A549 (cell line): ENCODE data around the gene TOX2. TPM values are rescaled to one million over a fixed set of nuclear protein-coding genes. Genes with fewer than 3 reads are reported as not detected.
A peak's percentile ranks its signal among the peaks of the same experiment; 100 is the strongest.

Experiments used
- ATAC-seq, 2 experiments: fragments of 200-7000 bp in 1 of 2; fragments of >200 bp in 1 of 2; cut with Nextera tagmentation in 1 of 2; cut with Tn5 transposase in 1 of 2; 3 replicates each; pipeline versions ENCODE4 v1.8.0 to v1.9.1; 2018 to 2020; ENCODE audit warnings: mild to moderate bottlenecking in 1 of 2, moderate library complexity in 1 of 2
- CTCF ChIA-PET: fragments of 300-600 bp; sonication (Branson Sonifier 250); formaldehyde crosslinking; extraction: SDS; loops from one replicate; lab custom pipeline; 2021; ENCODE audit warnings: antibody characterized with exemption, inconsistent platforms; lab: Yijun Ruan, JAX
- POLR2A ChIA-PET: fragments of 350-600 bp; formaldehyde crosslinking; extraction: SDS; loops from one replicate; lab custom pipeline; 2021; ENCODE audit warnings: antibody characterized with exemption, inconsistent platforms; lab: Yijun Ruan, JAX
- DNase-seq, 2 experiments: peaks; one replicate each; pipeline versions ENCODE4 v3.0.0 to v3.0.0-alpha.2; 2011 to 2016; ENCODE audit warnings: low read depth in 1 of 2, low spot score in 1 of 2
- FAIRE-seq: peaks from 2 replicates; lab custom pipeline; 2011; peaks lifted over from hg19 to GRCh38; lab: Jason Lieb, UNC
- H3K27ac ChIP-seq, 2 experiments: fragments of >200 bp; sonication (Bioruptor Twin); formaldehyde crosslinking; 3 replicates each; pipeline ENCODE4 v1.5.1; 2016 to 2017
- H3K4me1 ChIP-seq: fragments of >200 bp; sonication (Bioruptor Twin); formaldehyde crosslinking; 3 replicates; pipeline ENCODE4 v1.6.1; 2016
- H3K4me2 ChIP-seq: fragments of >200 bp; sonication (Bioruptor Twin); formaldehyde crosslinking; 3 replicates; pipeline ENCODE4 v1.6.1; 2016
- H3K4me3 ChIP-seq: fragments of >200 bp; sonication (Bioruptor Twin); formaldehyde crosslinking; 3 replicates; pipeline ENCODE4 v1.5.1; 2016
- H3K9me3 ChIP-seq: fragments of >200 bp; sonication (Bioruptor Twin); formaldehyde crosslinking; 3 replicates; pipeline ENCODE4 v1.6.1; 2016
- BHLHE40 ChIP-seq: IDR thresholded peaks from 2 replicates; pipeline ENCODE4 v1.6.1; 2012; ENCODE audit warnings: low read depth, low read length, inconsistent platforms
- CEBPB ChIP-seq, 2 experiments: fragments of >200 bp in 1 of 2; sonication (Bioruptor Twin) in 1 of 2; formaldehyde crosslinking in 1 of 2; IDR thresholded peaks; 2 replicates each; pipeline ENCODE4 v1.6.1; 2012 to 2016
- CHD2 ChIP-seq: fragments of 150-350 bp; IDR thresholded peaks from 2 replicates; pipeline ENCODE4 v1.6.1; 2014; ENCODE audit warnings: low read length; ENCODE audit not compliant: partially characterized antibody
- CHD4 ChIP-seq: fragments of 200-600 bp; sonication (generic); IDR thresholded peaks from 2 replicates; pipeline ENCODE4 v1.6.1; 2016; ENCODE audit warnings: antibody characterized with exemption, mild to moderate bottlenecking, borderline replicate concordance
- FOSL2 ChIP-seq, 2 experiments: fragments of 450-650 bp in 1 of 2; fragments of >200 bp in 1 of 2; sonication (Bioruptor Twin) in 1 of 2; formaldehyde crosslinking; IDR thresholded peaks; 2 replicates each; pipeline versions ENCODE4 v1.5.0 to v1.6.1; 2016 to 2020; ENCODE audit warnings: mild to moderate bottlenecking in 1 of 2, moderate library complexity in 1 of 2
- GATA3 ChIP-seq: IDR thresholded peaks from 2 replicates; pipeline ENCODE4 v1.6.1; 2012; ENCODE audit warnings: borderline replicate concordance
- HDAC2 ChIP-seq: fragments of 200-600 bp; sonication (generic); IDR thresholded peaks from 2 replicates; pipeline ENCODE4 v1.6.1; 2016
- HOXA7 ChIP-seq: fragments of 250-450 bp; sonication (Bioruptor Pico); IDR thresholded peaks from 2 replicates; pipeline ENCODE4 v1.5.0; 2020; ENCODE audit warnings: mild to moderate bottlenecking, moderate library complexity
- HOXB5 ChIP-seq: fragments of 250-450 bp; sonication (Bioruptor Pico); IDR thresholded peaks from 2 replicates; pipeline ENCODE4 v1.5.0; 2020; ENCODE audit warnings: mild to moderate bottlenecking, moderate library complexity
- JUN ChIP-seq, 2 experiments: fragments of >200 bp; sonication (Bioruptor Twin); formaldehyde crosslinking; IDR thresholded peaks; 2 replicates in 1 of 2; 3 replicates in 1 of 2; pipeline ENCODE4 v1.6.1; 2016 to 2017
- KDM1A ChIP-seq: fragments of 200-600 bp; sonication (generic); IDR thresholded peaks from 2 replicates; pipeline ENCODE4 v1.6.1; 2016; ENCODE audit warnings: low read depth, mild to moderate bottlenecking
- KDM5A ChIP-seq: fragments of 200-600 bp; sonication (generic); IDR thresholded peaks from 2 replicates; pipeline ENCODE4 v1.6.1; 2016; ENCODE audit warnings: antibody characterized with exemption, mild to moderate bottlenecking
- MAZ ChIP-seq: fragments of 150-350 bp; IDR thresholded peaks from 2 replicates; pipeline ENCODE4 v1.6.1; 2014; ENCODE audit warnings: antibody characterized with exemption, low read depth, low read length, borderline replicate concordance
- NR3C1 ChIP-seq: fragments of >200 bp; sonication (Bioruptor Twin); formaldehyde crosslinking; IDR thresholded peaks from 3 replicates; pipeline ENCODE4 v1.6.1; 2017
- POLR2A ChIP-seq: IDR thresholded peaks from 2 replicates; pipeline ENCODE4 v1.6.1; 2012; ENCODE audit warnings: mild to moderate bottlenecking, low read length
- RCOR1 ChIP-seq: fragments of 150-350 bp; IDR thresholded peaks from 2 replicates; pipeline ENCODE4 v1.6.1; 2014; ENCODE audit warnings: antibody characterized with exemption, low read length, low read depth
- RFX5 ChIP-seq: fragments of 450-650 bp; IDR thresholded peaks from 2 replicates; pipeline ENCODE4 v1.7.1; 2014; ENCODE audit warnings: antibody characterized with exemption, mild to moderate bottlenecking, moderate library complexity
- RNF2 ChIP-seq: fragments of 200-600 bp; sonication (generic); IDR thresholded peaks from 2 replicates; pipeline ENCODE4 v1.6.1; 2016; ENCODE audit warnings: low read depth, mild to moderate bottlenecking, antibody characterized with exemption, moderate library complexity, borderline replicate concordance
- ZC3H11A ChIP-seq: fragments of 450-650 bp; IDR thresholded peaks from 2 replicates; pipeline ENCODE4 v1.6.1; 2014; ENCODE audit warnings: antibody characterized with exemption, mild to moderate bottlenecking
- WGBS: methylation state at CpG from one replicate; pipeline ENCODE4 v1.1.6; 2017; ENCODE audit errors: missing lambda C conversion rate; 5-methylcytosine and 5-hydroxymethylcytosine counted together
- polyA plus RNA-seq, 4 experiments: library from polyadenylated mRNA; depleted of rRNA in 3 of 4; stranded (reverse); fragments of >200 nt; fragmentation: RNase III in 1 of 4; extraction: RNeasy Plus Mini Kit Qiagen cat#74134 plus additional on column Dnase treatment in 1 of 4; gene quantifications; 2 replicates in 3 of 4; 3 replicates in 1 of 4; pipeline ENCODE4 v1.2.3, GENCODE V29; 2011 to 2017
- TF ChIP-seq, protein P1 (sequence below): fragments of >200 bp; sonication (Bioruptor Twin); formaldehyde crosslinking; IDR thresholded peaks from 3 replicates; pipeline ENCODE4 v1.5.1; 2016
- TF ChIP-seq, protein P2 (sequence below): fragments of 150-350 bp; IDR thresholded peaks from 2 replicates; pipeline ENCODE4 v1.6.1; 2014; ENCODE audit warnings: low read depth, mild to moderate bottlenecking, low read length

TOX2 gene
- polyA plus RNA-seq, 2 of the 4 experiments (the other 2 are of a cell fraction) = 2.5 to 5.3 TPM

DNA sequence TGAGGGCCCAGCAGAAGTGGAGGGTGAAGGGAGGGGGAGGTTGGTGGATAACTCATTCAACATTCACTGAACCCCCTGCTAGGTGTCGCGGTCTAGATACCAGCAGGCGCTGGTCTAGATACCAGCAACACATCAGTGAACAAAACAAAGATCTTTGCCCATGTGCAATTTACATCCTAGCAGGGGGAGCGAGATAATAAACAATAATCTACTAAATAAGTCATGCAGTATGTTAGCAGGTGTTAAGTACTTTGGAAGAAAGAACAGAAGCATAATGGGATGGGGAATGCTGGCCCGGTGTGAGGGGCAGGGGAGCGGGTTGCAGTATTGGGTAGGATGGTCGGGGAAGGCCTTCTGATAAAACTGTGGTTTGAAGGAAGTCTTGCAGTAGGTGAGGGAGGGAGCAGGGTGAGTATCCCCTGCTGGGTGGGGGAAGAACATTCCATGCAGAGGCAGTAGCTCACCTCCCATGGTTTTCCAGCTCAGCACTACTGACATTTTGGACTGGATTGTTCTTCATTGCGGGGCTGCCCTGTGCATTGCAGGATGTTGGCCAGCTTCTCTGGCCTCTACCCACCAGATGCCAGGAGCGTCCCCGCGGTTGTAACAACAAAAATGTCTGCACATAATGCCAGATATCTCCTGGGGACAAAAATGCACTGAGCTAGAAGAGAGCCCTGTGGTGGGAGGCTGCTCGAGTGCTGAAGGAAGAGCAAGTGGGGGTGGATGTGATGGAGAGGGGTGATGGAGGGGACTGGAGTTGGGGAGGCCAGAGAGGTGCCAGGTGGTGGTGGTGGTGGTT lies 117.3 kb downstream of the TOX2 start (continued):
- no peak for TF ChIP-seq POLR2A
- TF ChIP-seq, all 56 proteins: peak for 0

DNA sequence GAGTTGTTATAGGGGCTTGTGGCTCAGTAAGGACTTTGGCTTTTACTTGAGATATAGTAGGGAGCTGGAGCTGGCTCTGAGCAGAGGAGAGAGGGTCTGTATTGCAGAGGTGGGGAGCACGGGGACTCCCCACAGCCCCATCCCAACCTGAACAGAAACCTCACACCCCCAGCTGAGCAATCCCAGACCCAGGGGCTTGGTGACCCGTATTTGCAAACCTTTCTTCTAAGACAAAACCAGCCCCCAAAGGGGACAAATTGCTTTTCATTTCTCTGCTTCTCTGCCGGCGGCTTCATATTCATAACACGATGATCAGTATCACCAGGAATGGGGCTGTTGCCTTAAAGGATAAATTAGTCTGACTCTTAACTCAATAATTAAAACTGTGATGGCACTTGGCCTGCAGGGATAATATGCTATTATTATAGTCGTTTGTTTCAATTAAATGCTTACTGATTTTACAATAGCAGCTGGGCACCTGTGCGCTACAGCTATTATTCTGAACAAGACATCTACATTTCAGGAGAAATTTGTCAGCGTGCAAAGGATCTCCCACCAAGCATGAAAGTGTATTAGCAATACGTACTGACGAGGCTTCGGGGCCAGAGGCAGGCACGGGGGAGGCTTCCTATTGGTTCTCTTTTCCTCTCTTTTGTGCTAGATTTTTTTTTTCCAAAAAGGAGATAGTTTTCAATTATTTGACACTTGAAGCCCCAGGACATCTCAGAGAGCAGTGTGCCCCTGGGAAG lies 118.1 kb downstream of the TOX2 start:
- POLR2A ChIA-PET = no interaction called here
- ATAC-seq (no peak), DNase-seq (no peak)
- no peaks in the 10 kb centered on the region for H3K9me3 ChIP-seq
- peaks cover 4% of the 10 kb centered on the region; the same call in 2 of the 3 replicates for H3K4me1 ChIP-seq
- no peak overlapping the region for H3K4me3 ChIP-seq
- 61% methylated on average over 12 of the region's 12 CpGs for WGBS
- TF ChIP-seq, protein P1, sequence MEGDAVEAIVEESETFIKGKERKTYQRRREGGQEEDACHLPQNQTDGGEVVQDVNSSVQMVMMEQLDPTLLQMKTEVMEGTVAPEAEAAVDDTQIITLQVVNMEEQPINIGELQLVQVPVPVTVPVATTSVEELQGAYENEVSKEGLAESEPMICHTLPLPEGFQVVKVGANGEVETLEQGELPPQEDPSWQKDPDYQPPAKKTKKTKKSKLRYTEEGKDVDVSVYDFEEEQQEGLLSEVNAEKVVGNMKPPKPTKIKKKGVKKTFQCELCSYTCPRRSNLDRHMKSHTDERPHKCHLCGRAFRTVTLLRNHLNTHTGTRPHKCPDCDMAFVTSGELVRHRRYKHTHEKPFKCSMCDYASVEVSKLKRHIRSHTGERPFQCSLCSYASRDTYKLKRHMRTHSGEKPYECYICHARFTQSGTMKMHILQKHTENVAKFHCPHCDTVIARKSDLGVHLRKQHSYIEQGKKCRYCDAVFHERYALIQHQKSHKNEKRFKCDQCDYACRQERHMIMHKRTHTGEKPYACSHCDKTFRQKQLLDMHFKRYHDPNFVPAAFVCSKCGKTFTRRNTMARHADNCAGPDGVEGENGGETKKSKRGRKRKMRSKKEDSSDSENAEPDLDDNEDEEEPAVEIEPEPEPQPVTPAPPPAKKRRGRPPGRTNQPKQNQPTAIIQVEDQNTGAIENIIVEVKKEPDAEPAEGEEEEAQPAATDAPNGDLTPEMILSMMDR = no peak
- no peak for TF ChIP-seq CEBPB (IDR thresholded peaks at IDR 0.05)
- no peak for TF ChIP-seq ZC3H11A
- no peak for TF ChIP-seq KDM5A
- TF ChIP-seq RCOR1 = no peak
- TF ChIP-seq, all 56 proteins: peak for 0
- no peak for FAIRE-seq
- H3K27ac ChIP-seq = peak overlapping the region; percentile 28 to 48; a peak in 2 of 6 replicates
- H3K4me2 ChIP-seq = no peak overlapping the region
- CTCF ChIA-PET = interaction anchor here (3.5 kb wide), 1 partner anchor 283 kb away, joined by 12 read pairs; no protein-coding TSS in a partner anchor

DNA sequence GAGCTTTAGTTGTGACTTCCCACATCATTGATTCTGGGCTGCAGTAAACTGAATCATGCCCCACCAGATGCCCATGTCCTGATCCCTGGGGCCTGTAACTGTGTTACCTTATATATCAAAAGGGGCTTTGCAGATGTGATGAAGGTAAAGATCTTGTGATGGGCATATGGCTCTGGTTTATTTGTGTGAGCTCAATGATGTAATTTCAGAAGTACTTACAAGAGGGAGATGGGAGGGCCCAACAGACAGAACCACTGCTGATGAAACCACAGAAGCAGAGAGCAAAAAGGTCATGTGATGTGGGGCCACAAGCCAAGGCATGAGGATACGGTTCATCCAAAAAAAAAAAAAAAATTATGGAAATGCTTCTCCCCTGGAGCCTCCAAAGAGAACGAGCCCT lies 118.7 kb downstream of the TOX2 start:
- POLR2A ChIA-PET = no interaction called here
- FAIRE-seq (no peak), DNase-seq (no peak), ATAC-seq (no peak)
- TF ChIP-seq BHLHE40 (no peak), HOXA7 (CRISPR knock-in tag) (no peak), JUN (IDR thresholded peaks at IDR 0.05) (no peak), KDM1A (no peak), RFX5 (no peak), GATA3 (no peak), ZC3H11A (no peak), NR3C1 (no peak), FOSL2 (IDR thresholded peaks at IDR 0.05) (no peak), FOSL2 (CRISPR knock-in tag; IDR thresholded peaks at IDR 0.05) (no peak), MAZ (no peak), CHD4 (no peak), CHD2 (no peak), RNF2 (no peak), HDAC2 (no peak), HOXB5 (CRISPR knock-in tag) (no peak)
- TF ChIP-seq, protein P1 = no peak
- TF ChIP-seq, protein P2, sequence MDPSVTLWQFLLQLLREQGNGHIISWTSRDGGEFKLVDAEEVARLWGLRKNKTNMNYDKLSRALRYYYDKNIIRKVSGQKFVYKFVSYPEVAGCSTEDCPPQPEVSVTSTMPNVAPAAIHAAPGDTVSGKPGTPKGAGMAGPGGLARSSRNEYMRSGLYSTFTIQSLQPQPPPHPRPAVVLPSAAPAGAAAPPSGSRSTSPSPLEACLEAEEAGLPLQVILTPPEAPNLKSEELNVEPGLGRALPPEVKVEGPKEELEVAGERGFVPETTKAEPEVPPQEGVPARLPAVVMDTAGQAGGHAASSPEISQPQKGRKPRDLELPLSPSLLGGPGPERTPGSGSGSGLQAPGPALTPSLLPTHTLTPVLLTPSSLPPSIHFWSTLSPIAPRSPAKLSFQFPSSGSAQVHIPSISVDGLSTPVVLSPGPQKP = no peak
- Histone ChIP-seq H3K4me3 (no peak overlapping the region), H3K9me3 (no peaks in the 10 kb centered on the region), H3K4me2 (no peak overlapping the region), H3K4me1 (peaks cover 4% of the 10 kb centered on the region; the same call in 2 of the 3 replicates), H3K27ac (peak overlapping the region; percentile 28 to 48; a peak in 2 of 6 replicates)
- 42% methylated on average over 2 of the region's 2 CpGs for WGBS
- CTCF ChIA-PET = interaction anchor here (0.7 to 3.5 kb wide), 4 partner anchors 14 to 284 kb away, joined by 3 to 12 read pairs (median 4); no protein-coding TSS in a partner anchor
